ENCODE measurements around the gene FGF9. TPM values are rescaled to one million over a fixed set of nuclear protein-coding genes. Genes with fewer than 3 reads are reported as not detected.

The FGF9 gene
- total RNA-seq, 4 donors from 2014 or later: 0.27 to 1.8 (median 1.4) TPM; not detected in 1

DNA sequence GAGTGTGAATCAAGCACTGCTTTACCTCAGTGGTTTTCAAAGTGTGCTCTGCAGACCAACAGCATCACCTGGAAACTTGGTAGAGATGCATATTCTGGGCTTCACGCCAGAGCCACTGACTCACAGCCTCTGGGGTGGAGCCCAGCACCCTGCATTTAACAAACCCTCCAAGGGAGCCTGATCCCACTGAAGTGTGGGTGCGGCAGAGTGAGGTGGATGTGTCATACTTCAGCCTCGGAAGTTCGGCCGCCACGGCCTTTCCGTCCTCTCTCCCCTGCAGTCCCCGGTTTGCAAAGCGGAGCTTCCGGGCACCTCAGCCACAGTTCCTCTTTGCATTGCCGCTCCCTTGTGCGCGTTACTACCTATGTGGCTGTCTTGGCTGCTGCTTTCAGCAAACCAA lies 33.6 kb upstream of the FGF9 start:
- H3K27ac ChIP-seq: peak overlapping the region in 3 of 4 donors; percentile 40 to 54 (median 52)
- no peaks in the 10 kb centered on the region for H3K9me3 ChIP-seq
- H3K36me3 ChIP-seq: no peaks in the 10 kb centered on the region
- H3K4me3 ChIP-seq: no peak overlapping the region
- in situ Hi-C loops (cut with MboI; ENCODE audit: low pct_ligation_motif_present in 1 of 4, low pct_unique_long_range_greater_than_20kb in 1 of 4, low sequenced_read_pairs in 3 of 4) (loop anchor here (10.0 to 25.0 kb wide), 4 partner anchors 648 to 1150 kb away; no protein-coding TSS in a partner anchor), intact Hi-C loops (cut with DNase I; ENCODE audit: low total_unique reads) (no loop called here)
- H3K4me1 ChIP-seq: peaks cover 0 to 16% (median 2%) of the 10 kb centered on the region in 4 donors
- peak; percentile 86 for DNase-seq
- WGBS, 2 donors (ENCODE audit: low coverage in 1 of 2): 52 to 53% methylated on average over 6 to 13 of the region's 13 CpGs
- no peaks in the 10 kb centered on the region for H3K27me3 ChIP-seq
- TF ChIP-seq CTCF (IDR thresholded peaks at IDR 0.05): no peak
- TF ChIP-seq POLR2AphosphoS5 (IDR thresholded peaks at IDR 0.05): peak in 2 of 3 donors; percentile 18 to 36

DNA sequence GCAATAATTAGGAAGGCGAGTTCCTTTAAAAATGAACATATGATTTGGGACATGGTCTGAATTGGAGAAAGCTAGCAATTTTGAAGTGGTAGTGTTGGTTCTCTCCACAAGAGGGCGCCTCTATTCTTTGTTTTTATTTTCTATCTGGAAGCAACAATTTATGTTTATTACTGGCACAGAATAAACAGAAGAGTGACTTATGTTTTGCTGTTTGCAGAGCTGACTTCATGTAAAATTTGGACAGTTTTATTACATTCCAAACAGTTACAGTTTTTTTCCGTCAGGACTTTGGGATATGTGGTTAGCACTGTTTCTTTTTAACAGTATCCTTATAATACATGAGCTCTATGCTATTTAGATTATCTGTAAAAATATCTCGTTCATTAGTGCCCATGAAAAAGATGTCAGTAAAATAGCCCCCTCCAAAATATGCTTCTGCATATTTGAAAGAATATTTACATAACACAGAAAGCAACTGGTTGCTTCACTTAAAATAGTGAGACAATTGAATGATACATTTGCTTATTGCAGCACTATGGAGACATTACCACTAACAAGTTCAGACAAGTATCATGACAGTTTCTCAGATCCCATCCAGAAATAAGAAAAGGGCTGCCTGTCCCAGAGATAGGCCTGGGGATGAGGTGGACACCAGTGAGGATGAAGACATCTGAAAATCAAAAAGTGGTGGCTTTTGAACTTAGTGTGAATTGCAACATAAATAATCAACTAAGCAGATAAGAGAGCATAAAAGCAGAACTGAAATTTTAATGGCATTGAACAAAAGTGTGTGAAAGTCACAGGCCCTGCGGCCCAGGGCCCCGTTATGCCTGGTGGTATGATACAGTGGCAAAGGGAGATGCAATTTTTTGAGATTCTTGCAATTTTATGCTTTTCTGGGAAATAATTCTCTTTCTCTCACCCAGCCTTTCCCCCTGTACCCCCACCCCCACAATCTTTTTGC lies 32.3 kb upstream of the FGF9 start:
- Histone ChIP-seq H3K9me3 (no peaks in the 10 kb centered on the region), H3K4me1 (peaks cover 0 to 16% (median 2%) of the 10 kb centered on the region in 4 donors), H3K27me3 (no peaks in the 10 kb centered on the region), H3K27ac (peak overlapping the region in 2 of 4 donors; percentile 40 to 52), H3K4me3 (no peak overlapping the region), H3K36me3 (no peaks in the 10 kb centered on the region)
- no peak for TF ChIP-seq POLR2AphosphoS5 (IDR thresholded peaks at IDR 0.05)
- TF ChIP-seq EP300 (IDR thresholded peaks at IDR 0.05; ENCODE audit: low read depth): no peak
- peak; percentile 82 to 87 (median 83) for TF ChIP-seq CTCF (IDR thresholded peaks at IDR 0.05)
- in situ Hi-C loops (cut with MboI; ENCODE audit: low pct_ligation_motif_present in 1 of 4, low pct_unique_long_range_greater_than_20kb in 1 of 4, low sequenced_read_pairs in 3 of 4) (loop anchor here (10.0 to 25.0 kb wide), 4 partner anchors 646 to 1149 kb away; no protein-coding TSS in a partner anchor), intact Hi-C loops (cut with DNase I; ENCODE audit: low total_unique reads) (no loop called here)
- DNase-seq: peak; percentile 43
- 28 to 32% methylated on average over 6 of the region's 6 CpGs for WGBS, 2 donors (ENCODE audit: low coverage in 1 of 2)

- TF ChIP-seq EP300 (IDR thresholded peaks at IDR 0.05; ENCODE audit: low read depth) (no peak), POLR2A (IDR thresholded peaks at IDR 0.05) (no peak), CTCF (IDR thresholded peaks at IDR 0.05) (no peak), POLR2AphosphoS5 (IDR thresholded peaks at IDR 0.05) (no peak)
- no peak for DNase-seq
- Histone ChIP-seq H3K4me3 (no peak overlapping the region), H3K9me3 (no peaks in the 10 kb centered on the region), H3K27me3 (no peaks in the 10 kb centered on the region), H3K36me3 (no peaks in the 10 kb centered on the region), H3K27ac (no peak overlapping the region), H3K4me1 (peaks cover 0 to 16% (median 2%) of the 10 kb centered on the region in 4 donors)
- in situ Hi-C loops (cut with MboI; ENCODE audit: low pct_ligation_motif_present in 1 of 4, low pct_unique_long_range_greater_than_20kb in 1 of 4, low sequenced_read_pairs in 3 of 4) (loop anchor here (10.0 to 25.0 kb wide), 4 partner anchors 645 to 1148 kb away; no protein-coding TSS in a partner anchor), intact Hi-C loops (cut with DNase I; ENCODE audit: low total_unique reads) (no loop called here)
- 82% methylated on average over 5 of the region's 5 CpGs; no CpG with 5 or more reads in 1 of the 2 donors for WGBS, 2 donors (ENCODE audit: low coverage in 1 of 2)
Measured at GRCh38 chr13:21639561-21639960, 31.3 kb upstream of the FGF9 start.

GRCh38 chr13:21641629-21642028 lies 29.2 kb upstream of the FGF9 start:
- Histone ChIP-seq H3K36me3 (no peaks in the 10 kb centered on the region), H3K4me1 (peaks cover 0 to 16% (median 2%) of the 10 kb centered on the region in 4 donors), H3K27me3 (no peaks in the 10 kb centered on the region), H3K9me3 (no peaks in the 10 kb centered on the region), H3K27ac (no peak overlapping the region), H3K4me3 (no peak overlapping the region)
- intact Hi-C loops (cut with DNase I; ENCODE audit: low total_unique reads): loop anchor here (10.0 kb wide), 1 partner anchor 633 kb away; no protein-coding TSS in a partner anchor
- WGBS, 2 donors (ENCODE audit: low coverage in 1 of 2): 90 to 93% methylated on average over 2 of the region's 2 CpGs
- in situ Hi-C loops (cut with MboI; ENCODE audit: low pct_ligation_motif_present in 1 of 4, low pct_unique_long_range_greater_than_20kb in 1 of 4, low sequenced_read_pairs in 3 of 4): loop anchor here (25.0 kb wide), 3 partner anchors 646 to 1146 kb away; no protein-coding TSS in a partner anchor
- no peak for DNase-seq
- TF ChIP-seq CTCF (IDR thresholded peaks at IDR 0.05) (no peak), POLR2AphosphoS5 (IDR thresholded peaks at IDR 0.05) (no peak), POLR2A (IDR thresholded peaks at IDR 0.05) (no peak), EP300 (IDR thresholded peaks at IDR 0.05; ENCODE audit: low read depth) (no peak)

Measured in transverse colon (tissue), 4 donors.